Measurements from ENCODE around the gene ASB2. TPM values are rescaled to one million over a fixed set of nuclear protein-coding genes. Genes with fewer than 3 reads are reported as not detected.

ASB2 gene
- total RNA-seq, 1 donor from 2014 or later: 2.4 TPM

- Histone ChIP-seq H3K27me3 (ENCODE audit: low read depth) (no peaks in the 10 kb centered on the region), H3K4me1 (no peaks in the 10 kb centered on the region), H3K4me3 (no peak overlapping the region), H3K36me3 (no peaks in the 10 kb centered on the region), H3K27ac (no peak overlapping the region), H3K9me3 (no peaks in the 10 kb centered on the region)
- ATAC-seq: no peak
- no peak for TF ChIP-seq CTCF (IDR thresholded peaks at IDR 0.05)
- intact Hi-C loops (cut with DNase I): no loop called here
- DNase-seq: no peak
Observed at GRCh38 chr14:93911975-93912615, 64.3 kb downstream of the ASB2 start.

- Histone ChIP-seq H3K4me3 (no peak overlapping the region), H3K9me3 (no peaks in the 10 kb centered on the region), H3K27ac (no peak overlapping the region), H3K36me3 (no peaks in the 10 kb centered on the region), H3K27me3 (ENCODE audit: low read depth) (no peaks in the 10 kb centered on the region), H3K4me1 (no peaks in the 10 kb centered on the region)
- intact Hi-C loops (cut with DNase I): no loop called here
- ATAC-seq (no peak), DNase-seq (no peak)
- TF ChIP-seq CTCF (IDR thresholded peaks at IDR 0.05): no peak
Observed at GRCh38 chr14:93909429-93910128, 66.8 kb downstream of the ASB2 start.

- Histone ChIP-seq H3K4me1 (no peaks in the 10 kb centered on the region), H3K27ac (no peak overlapping the region), H3K27me3 (ENCODE audit: low read depth) (peaks cover 4% of the 10 kb centered on the region), H3K36me3 (no peaks in the 10 kb centered on the region), H3K9me3 (no peaks in the 10 kb centered on the region), H3K4me3 (no peak overlapping the region)
- ATAC-seq (peak; percentile 72), DNase-seq (peak; percentile 73)
- intact Hi-C loops (cut with DNase I): no loop called here
- TF ChIP-seq CTCF (IDR thresholded peaks at IDR 0.05): peak; percentile 71
Observed at GRCh38 chr14:93906341-93907329, 69.7 kb downstream of the ASB2 start.

GRCh38 chr14:93905623-93906022 is 70.7 kb downstream of the ASB2 start:
- TF ChIP-seq CTCF (IDR thresholded peaks at IDR 0.05): no peak
- H3K36me3 ChIP-seq: no peaks in the 10 kb centered on the region
- intact Hi-C loops (cut with DNase I): no loop called here

More at GRCh38 chr14:93905623-93906022, 70.7 kb downstream of the ASB2 start:
- DNase-seq (no peak), ATAC-seq (no peak)
- H3K27me3 ChIP-seq (ENCODE audit: low read depth): peaks cover 4% of the 10 kb centered on the region
- no peak overlapping the region for H3K4me3 ChIP-seq
- H3K9me3 ChIP-seq: no peaks in the 10 kb centered on the region
- H3K27ac ChIP-seq: no peak overlapping the region
- H3K4me1 ChIP-seq: no peaks in the 10 kb centered on the region

All from lower lobe of right lung (tissue), 2 donors.